Adrenal gland (tissue), 12 donors: ENCODE data around the gene NPR3. TPM values are rescaled to one million over a fixed set of nuclear protein-coding genes. Genes with fewer than 3 reads are reported as not detected.

Experiments
- DNase-seq, 7 donors: peaks; one replicate each; pipeline ENCODE4 v3.0.0-alpha.2; 2019 to 2020
- H3K27ac ChIP-seq, 5 donors: fragments of 200-600 bp; sonication (generic) in 4 of 5; 1 replicate in 3 of 5; 2 replicates in 2 of 5; pipeline versions ENCODE4 v1.5.1 to v1.8.0; 2016 to 2020; ENCODE audit warnings: mild to moderate bottlenecking in 1 of 5
- H3K27me3 ChIP-seq: fragments of 200-600 bp; 2 replicates; pipeline ENCODE4 v1.8.0; 2021
- H3K36me3 ChIP-seq, 2 donors: fragments of 200-600 bp; replicated peaks in 1 of 2; 1 replicate in 1 of 2; 2 replicates in 1 of 2; pipeline versions ENCODE4 v1.5.1 to v1.8.0; 2018 to 2022
- H3K4me1 ChIP-seq, 2 donors: fragments of 200-600 bp; replicated peaks in 1 of 2; 1 replicate in 1 of 2; 2 replicates in 1 of 2; pipeline versions ENCODE4 v1.5.1 to v1.8.0; 2018 to 2021
- H3K4me3 ChIP-seq, 4 donors: fragments of 200-600 bp; sonication (generic) in 3 of 4; one replicate each; pipeline ENCODE4 v1.5.1; 2016 to 2018
- H3K9me3 ChIP-seq, 3 donors: fragments of 200-600 bp; sonication (generic) in 1 of 3; replicated peaks in 1 of 3; 1 replicate in 2 of 3; 2 replicates in 1 of 3; pipeline versions ENCODE4 v1.5.1 to v1.8.0; 2016 to 2021
- POLR2A ChIP-seq, 2 donors: fragments of 450-650 bp; IDR thresholded peaks; one replicate each; pipeline ENCODE4 v1.6.1; 2017; ENCODE audit warnings: antibody characterized with exemption in 2 of 2, mild to moderate bottlenecking in 2 of 2, moderate library complexity in 1 of 2
- WGBS, 4 donors: extraction: QIAGEN DNeasy Blood & Tissue Kit in 2 of 4; methylation state at CpG; one replicate each; pipeline versions ENCODE4 v1.1.5 to v1.1.7; 2013 to 2017; 5-methylcytosine and 5-hydroxymethylcytosine counted together
- intact Hi-C, 2 donors: fragments of 100-400 bp; cut with DNase I; formaldehyde crosslinking; loops; one replicate each; pipeline versions ENCODE4 v1.14.1 to v1.15.0; 2022 to 2023
- polyA plus RNA-seq, 3 donors: library from polyadenylated mRNA; stranded (reverse); fragments of 200-250 nt in 2 of 3; fragments of 350-450 nt in 1 of 3; fragmentation: Illumina TruSeq in 1 of 3; extraction: RNeasy Lipid Tissue Mini Kit (QIAGEN cat#74804) in 1 of 3; gene quantifications; one replicate each; pipeline ENCODE4 v1.2.3, GENCODE V29; 2013 to 2014
- total RNA-seq, 9 donors: library from RNA; depleted of rRNA in 4 of 9; stranded (reverse); fragments of >200 nt in 4 of 9; fragments of 120-200 nt in 1 of 9; fragmentation: NEBNext Ultra II Directional in 1 of 9; extraction: Animal tissue kit (Norgen Biotek cat#: 25700) in 1 of 9; gene quantifications; one replicate each; pipeline versions ENCODE4 v1.1.0 to v1.2.4, GENCODE V29; 2013 to 2023
- TF ChIP-seq, protein P1 (sequence below), 6 experiments: fragments of 450-650 bp in 4 of 6; fragments of 200-600 bp in 2 of 6; sonication (generic) in 1 of 6; IDR thresholded peaks; 1 replicate in 5 of 6; 2 replicates in 1 of 6; pipeline versions ENCODE4 v1.5.1 to v1.8.0; 2016 to 2021; ENCODE audit warnings: antibody characterized with exemption in 6 of 6, mild to moderate bottlenecking in 2 of 6, moderate library complexity in 1 of 6
- donor health status: healthy with polysubstance abuse.
- donor health status: Bipolar disorder and iron deficiency.
- donor health status: DM: yes; HTN: yes; CAD: no.
- donor health status: DM: no; HTN: no; CAD: no.
- donor health status: DM: no; HTN: no; CAD: no.
- donor health status: DM: yes; HTN: yes; CAD: no.

The NPR3 gene
- total and polyA plus RNA-seq, 12 donors, result 1.8 to 156 (median 9.3) TPM

DNA sequence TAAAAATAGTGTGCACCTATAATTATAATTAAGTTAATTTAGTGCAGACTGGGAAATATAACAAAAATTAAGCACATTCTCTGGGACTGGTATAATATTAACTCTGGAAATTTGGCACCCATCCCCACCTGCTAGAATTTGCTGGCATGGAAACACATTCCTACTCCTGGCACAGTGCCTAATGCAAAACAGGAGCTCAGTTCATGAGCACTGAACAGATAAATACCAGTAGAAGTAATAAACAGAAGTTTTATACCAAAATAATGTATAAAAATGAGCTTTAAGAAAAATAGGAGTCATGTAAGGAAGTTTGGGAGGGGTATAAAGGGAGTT lies 23.7 kb upstream of the NPR3 start:
- no peaks in the 10 kb centered on the region for H3K36me3 ChIP-seq
- DNase-seq, result peak; percentile 41 to 78 (median 62)
- no peak overlapping the region for H3K27ac ChIP-seq
- H3K9me3 ChIP-seq, result no peaks in the 10 kb centered on the region
- peaks cover 0 to 7% of the 10 kb centered on the region in 2 donors for H3K4me1 ChIP-seq
- no peak overlapping the region for H3K4me3 ChIP-seq
- TF ChIP-seq, protein P1, sequence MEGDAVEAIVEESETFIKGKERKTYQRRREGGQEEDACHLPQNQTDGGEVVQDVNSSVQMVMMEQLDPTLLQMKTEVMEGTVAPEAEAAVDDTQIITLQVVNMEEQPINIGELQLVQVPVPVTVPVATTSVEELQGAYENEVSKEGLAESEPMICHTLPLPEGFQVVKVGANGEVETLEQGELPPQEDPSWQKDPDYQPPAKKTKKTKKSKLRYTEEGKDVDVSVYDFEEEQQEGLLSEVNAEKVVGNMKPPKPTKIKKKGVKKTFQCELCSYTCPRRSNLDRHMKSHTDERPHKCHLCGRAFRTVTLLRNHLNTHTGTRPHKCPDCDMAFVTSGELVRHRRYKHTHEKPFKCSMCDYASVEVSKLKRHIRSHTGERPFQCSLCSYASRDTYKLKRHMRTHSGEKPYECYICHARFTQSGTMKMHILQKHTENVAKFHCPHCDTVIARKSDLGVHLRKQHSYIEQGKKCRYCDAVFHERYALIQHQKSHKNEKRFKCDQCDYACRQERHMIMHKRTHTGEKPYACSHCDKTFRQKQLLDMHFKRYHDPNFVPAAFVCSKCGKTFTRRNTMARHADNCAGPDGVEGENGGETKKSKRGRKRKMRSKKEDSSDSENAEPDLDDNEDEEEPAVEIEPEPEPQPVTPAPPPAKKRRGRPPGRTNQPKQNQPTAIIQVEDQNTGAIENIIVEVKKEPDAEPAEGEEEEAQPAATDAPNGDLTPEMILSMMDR (IDR thresholded peaks at IDR 0.05), result no peak
- TF ChIP-seq POLR2A (IDR thresholded peaks at IDR 0.05), result no peak
- H3K27me3 ChIP-seq, result no peaks in the 10 kb centered on the region
- intact Hi-C loops, result no loop called here

DNA sequence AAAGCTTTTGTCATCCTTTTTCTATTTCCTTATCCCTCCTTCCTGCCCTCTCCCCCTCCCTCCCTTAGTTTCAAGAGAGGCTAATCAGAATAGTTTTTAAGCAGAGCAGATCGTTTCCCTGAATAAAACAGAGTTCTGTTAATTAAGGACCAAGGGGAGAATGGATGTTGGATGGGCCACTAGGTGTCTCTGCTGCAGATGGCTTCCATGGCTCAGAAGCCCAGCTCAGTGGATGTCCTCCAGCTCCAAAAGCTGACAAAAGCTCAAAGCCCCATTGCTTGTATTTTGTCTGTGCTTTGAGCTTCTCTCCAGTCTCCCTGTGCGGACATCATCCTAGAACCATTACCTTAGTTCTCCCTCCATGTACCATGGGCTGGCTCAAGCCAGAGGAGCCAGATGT lies 21.0 kb upstream of the NPR3 start:
- Histone ChIP-seq H3K36me3 (no peaks in the 10 kb centered on the region), H3K9me3 (no peaks in the 10 kb centered on the region), H3K4me1 (peaks cover 0 to 7% of the 10 kb centered on the region in 2 donors), H3K27me3 (no peaks in the 10 kb centered on the region), H3K4me3 (no peak overlapping the region), H3K27ac (no peak overlapping the region)
- no peak for DNase-seq
- intact Hi-C loops, result no loop called here
- no peak for TF ChIP-seq POLR2A (IDR thresholded peaks at IDR 0.05)
- TF ChIP-seq, protein P1 (IDR thresholded peaks at IDR 0.05), result peak in 1 of 6 experiments; percentile 7
- WGBS, 4 donors, result 83 to 93% (median 84%) methylated on average over 2 of the region's 2 CpGs

DNA sequence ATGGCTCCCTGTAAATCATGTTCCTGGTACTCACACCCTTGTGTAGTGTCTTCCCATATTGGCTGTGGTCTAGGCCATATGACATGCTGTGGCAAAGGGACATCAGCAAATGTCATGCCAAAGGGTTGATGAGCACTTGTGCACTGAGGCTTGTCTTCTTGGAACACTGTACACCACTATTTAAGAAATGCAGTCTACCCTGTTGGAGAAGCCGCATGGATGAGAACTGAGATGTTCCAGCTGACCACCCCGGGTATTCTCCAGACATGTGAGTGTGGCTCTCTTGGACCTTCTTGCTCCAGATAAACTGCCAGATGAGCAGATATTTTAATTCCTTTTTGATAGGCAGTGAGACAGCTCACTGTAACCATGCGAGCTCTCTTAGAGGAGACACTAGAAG lies 20.5 kb upstream of the NPR3 start:
- H3K4me3 ChIP-seq, result no peak overlapping the region
- 65 to 95% (median 83%) methylated on average over 3 of the region's 3 CpGs for WGBS, 4 donors
- H3K9me3 ChIP-seq, result no peaks in the 10 kb centered on the region
- no peaks in the 10 kb centered on the region for H3K36me3 ChIP-seq
- no peak overlapping the region for H3K27ac ChIP-seq
- TF ChIP-seq POLR2A (IDR thresholded peaks at IDR 0.05), result no peak
- TF ChIP-seq, protein P1 (IDR thresholded peaks at IDR 0.05), result no peak
- H3K27me3 ChIP-seq, result no peaks in the 10 kb centered on the region
- DNase-seq, result no peak
- intact Hi-C loops, result no loop called here
- H3K4me1 ChIP-seq, result peaks cover 0 to 7% of the 10 kb centered on the region in 2 donors

DNA sequence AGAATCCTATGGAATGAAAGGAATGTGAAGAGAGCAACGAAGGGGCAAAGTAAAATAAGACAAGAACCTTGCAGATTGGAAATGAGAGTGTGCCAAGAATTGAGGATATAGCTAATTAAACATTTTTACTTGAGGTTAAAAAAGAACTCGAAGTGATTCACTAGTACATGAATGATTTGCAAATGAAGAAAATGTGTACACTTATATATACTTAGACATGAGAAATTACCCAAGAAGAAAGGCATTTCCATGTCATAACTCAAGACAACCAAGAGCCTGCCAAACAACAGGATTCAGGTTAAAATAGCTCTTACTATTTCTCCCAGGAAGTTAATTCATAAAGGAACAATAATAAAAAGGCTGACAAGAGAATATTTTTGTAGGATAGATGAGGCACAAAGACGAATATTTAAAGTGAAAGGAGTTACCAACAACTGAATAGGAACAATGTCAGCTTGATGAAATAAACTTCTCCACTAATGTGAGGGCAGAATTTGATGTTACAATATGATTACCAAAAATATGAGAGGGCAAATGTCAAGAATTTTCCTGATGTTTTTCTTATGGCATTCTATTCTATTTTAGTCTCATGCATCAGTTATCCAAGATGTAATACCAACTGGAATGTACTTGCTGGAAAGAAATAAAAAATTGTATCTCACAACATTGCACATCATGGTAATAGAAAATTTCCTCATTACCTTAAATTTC lies 18.9 kb upstream of the NPR3 start:
- no peaks in the 10 kb centered on the region for H3K9me3 ChIP-seq
- no peak for DNase-seq
- no peaks in the 10 kb centered on the region for H3K27me3 ChIP-seq
- no peak overlapping the region for H3K4me3 ChIP-seq
- intact Hi-C loops, result no loop called here
- peaks cover 0 to 5% of the 10 kb centered on the region in 2 donors for H3K4me1 ChIP-seq
- no peaks in the 10 kb centered on the region for H3K36me3 ChIP-seq
- WGBS, 4 donors, result 36 to 56% (median 43%) methylated on average over 3 of the region's 3 CpGs
- TF ChIP-seq, protein P1 (IDR thresholded peaks at IDR 0.05), result no peak
- no peak for TF ChIP-seq POLR2A (IDR thresholded peaks at IDR 0.05)
- H3K27ac ChIP-seq, result no peak overlapping the region
